GM21717 (cell line): Measurements from ENCODE around the gene TCF7L2.

Experiments
- ATAC-seq: cut with Tn5 transposase; IDR thresholded peaks from one replicate; pipeline ENCODE4 v1.9.1; 2021; ENCODE audit warnings: mild to moderate bottlenecking, moderate library complexity; ENCODE audit not compliant: unreplicated experiment

The TCF7L2 gene

DNA sequence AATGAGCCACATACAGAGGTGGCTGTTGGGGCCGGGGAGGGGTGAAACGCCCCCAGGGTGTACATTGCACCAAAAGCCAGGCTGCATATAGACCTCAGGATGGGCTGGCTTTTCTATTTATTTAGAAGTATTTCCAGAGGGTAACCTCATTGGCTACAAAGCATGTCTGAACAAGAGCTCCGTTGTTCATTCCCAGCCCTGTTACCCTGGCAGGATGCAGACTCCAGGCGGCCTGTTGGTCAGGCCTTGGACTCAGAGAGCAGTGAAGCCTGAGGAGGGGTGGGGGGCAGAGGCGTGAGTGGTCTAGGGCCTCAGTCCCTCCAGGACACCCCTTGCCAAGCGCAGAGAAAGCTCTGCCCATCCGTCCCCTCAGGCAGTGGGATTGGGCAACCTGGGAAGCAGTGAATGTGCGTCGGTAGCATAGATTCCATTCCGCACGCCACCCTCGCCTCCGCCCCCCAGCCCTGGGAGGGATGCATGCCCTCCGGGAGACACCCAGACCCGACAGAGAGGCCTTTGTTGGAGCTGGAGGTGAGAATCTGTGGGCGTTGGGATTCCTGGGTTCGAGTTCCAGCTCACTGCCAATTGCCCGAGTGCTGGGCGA is 41.9 kb downstream of the TCF7L2 start:
- no peak for ATAC-seq

DNA sequence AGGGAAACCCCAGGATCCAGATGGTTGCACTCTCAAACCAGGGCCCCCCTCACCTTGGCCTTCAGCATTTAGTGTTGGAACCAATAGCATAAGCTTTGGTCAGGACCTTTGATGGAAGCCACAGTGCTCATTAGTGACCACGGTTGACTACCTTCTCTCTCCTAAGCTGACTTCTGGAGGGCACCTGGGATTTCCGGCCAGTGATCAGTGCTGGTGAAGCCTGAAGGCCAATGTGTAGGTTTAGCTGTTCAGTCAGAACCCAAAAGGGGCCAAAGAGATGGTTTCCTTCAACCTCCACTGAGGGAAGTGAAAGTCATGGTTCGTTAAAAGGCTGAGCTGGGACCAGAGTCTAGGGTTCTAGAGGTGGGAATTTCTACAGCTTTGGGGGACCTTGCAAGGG is 46.4 kb downstream of the TCF7L2 start:
- no peak for ATAC-seq

DNA sequence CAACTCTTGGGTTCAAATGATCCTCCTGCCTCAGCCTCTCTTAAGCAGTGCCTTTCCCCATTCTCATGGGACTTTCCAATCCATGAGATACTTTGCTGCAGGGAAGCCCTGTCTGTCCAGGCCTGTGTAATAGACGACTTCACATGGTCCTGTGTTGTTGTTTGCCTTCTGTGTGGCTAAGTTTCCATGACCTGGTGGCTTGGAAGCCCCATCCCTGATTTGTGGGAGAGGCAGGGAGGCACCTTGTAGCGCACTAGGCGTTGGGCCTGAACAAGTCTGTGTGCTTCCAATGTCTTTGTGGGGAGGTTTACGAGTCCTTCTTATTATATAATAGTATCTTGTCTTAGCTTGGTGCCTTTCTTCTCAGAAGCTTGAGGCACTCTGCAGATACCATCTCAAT is 49.1 kb downstream of the TCF7L2 start:
- ATAC-seq, result no peak

DNA sequence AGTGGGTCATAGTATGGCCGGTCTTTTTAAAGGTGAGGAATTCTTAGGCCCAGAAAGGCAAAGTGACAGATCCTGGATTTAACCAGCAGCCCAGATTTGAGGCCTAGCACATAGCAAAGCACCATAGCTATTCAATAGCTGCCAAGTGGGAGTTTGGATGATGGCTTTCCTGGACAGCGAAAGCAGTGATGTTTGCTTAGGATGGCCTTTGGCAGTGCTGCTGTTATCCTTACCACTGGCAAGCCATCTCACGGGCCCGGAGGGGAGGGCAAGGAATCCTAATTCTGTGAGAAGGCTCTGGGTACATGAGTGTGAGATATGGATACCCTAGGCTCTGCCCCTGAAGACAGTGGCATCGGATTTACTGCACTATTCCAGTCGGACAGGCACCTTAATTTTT is 50.4 kb downstream of the TCF7L2 start:
- ATAC-seq, result no peak

DNA sequence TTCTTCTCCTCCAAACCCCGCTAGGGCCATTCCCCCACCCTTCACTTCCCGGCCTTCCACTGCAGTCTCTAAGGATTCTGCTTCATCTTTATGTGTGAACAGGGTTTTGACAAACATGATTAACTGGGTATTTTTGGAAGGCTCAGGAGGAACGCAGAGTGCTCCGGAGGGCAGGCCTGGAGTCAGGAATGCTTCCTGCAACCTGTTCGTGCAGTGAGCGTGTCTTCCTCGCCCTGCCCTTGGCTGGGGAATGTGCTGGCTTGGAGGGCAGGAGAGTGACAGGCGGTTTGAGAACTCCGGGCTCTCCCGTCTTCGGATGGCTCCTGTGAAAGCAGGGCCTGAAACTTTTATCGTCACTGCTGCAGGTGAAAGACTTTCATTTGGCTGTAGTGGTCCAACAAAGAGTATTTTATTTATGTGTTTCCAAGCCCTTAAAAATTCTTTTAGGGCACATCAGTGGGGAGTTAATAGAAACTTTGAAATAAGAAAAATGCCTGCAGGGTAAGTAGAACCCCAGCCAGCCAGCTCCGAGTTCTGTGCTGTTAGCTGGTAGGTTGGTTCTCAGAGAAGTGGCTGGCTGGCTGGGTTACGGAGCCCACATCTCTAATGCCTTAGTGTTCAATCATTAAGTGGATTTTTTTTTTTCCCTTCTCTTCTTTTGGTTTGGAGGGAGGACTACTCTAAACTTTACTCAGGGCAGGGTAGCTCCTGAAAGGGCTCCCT is 51.0 kb downstream of the TCF7L2 start:
- no peak for ATAC-seq

DNA sequence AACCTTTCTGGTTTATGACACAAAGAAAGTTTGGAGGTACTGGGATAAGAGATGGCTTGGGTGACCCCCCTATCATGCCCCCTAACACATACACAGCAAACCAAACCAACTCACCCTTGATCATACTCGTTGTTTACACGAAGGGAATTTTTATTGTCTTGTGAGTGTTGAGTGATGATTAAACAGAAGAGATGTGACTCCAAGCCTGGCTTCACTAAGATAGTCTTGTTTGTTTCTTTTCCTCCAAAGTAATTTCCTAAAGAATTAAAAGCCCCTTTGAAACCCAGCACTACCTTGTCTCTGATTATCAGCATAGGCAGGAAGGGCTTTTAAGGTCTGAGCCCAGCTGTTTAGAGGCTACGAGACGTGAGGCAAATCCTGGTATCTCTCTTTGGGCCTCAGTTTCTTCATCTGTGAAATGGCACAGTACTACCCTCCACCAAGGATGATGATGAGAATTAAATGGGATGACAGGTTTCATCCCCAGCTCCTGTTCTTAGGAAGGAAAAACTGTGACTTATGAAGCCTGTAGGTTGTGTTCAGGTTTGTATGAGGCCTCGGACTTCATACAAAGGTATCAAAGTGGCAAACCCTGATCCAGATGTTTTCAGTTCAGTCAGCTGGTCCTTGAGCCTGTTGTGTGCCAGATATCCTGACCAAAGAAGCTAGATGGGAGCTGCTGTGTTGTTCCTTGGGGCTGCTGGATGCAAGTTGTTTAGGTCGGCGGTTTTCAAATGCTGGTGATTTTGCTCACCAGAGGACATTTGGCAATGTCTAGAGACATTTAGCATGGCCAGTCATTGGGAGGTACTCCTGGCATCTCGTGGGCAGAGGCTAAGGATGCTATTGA is 51.8 kb downstream of the TCF7L2 start:
- ATAC-seq, result no peak

DNA sequence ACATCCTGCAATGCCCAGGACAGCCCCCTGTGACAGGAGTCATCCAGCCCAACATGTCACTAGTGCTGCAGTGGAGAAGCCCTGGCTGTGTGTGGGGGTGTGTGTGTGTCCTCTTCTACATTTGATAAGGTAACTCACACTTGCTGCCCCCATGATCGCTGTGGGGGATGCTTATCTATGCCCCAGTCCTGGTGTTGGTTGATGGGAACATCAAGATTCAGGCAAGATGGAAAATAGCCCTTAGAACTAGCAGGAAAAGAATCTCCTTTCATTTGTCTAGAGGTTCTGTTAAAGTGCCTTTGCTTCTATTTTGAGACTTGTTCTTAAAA is 52.4 kb downstream of the TCF7L2 start:
- ATAC-seq, result no peak

DNA sequence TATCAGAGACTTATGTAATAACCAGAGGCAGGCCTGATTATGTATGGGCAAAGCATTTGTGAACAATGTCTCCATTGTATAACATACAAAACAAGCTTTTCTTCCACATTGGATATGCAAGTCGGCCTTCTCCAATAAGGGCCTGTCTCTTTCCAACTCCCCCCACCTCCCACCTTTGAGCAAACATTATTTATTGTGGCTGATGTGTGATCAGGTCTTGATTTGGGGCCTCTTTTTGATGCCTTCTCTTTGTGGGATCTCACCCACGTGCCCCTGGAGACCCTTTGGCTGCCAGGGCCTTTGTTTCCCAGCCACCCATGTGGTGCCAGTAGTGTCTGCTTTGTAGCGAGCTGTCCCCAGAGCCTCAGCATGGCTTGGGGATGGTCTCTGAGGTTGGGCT is 53.0 kb downstream of the TCF7L2 start:
- no peak for ATAC-seq

DNA sequence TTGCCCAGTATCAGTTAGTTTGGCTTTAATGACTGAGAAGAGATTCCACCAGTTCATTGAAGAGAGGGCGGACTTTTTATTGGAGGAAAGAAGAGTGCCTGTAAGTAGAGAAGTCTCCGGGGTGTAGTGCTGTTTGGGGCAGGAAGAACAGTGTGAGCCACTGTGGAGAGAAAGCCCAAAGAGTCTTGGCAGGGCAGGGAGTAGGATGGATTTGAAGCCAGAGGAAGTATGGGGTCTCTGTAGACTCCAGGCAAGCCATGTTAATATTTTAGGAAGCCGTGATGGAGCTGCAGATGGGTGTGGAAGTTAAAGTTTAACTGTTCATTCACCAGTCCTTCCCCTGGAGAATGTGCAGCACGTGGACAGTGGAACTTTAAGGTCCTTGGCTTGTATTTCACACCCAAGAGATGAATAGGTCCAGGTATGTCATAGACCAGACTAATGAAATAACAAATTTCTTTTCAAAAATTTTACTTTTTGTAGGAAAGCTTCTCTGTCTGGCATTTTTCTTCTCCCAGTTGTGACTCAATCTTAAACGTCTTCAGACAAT is 54.1 kb downstream of the TCF7L2 start:
- no peak for ATAC-seq

DNA sequence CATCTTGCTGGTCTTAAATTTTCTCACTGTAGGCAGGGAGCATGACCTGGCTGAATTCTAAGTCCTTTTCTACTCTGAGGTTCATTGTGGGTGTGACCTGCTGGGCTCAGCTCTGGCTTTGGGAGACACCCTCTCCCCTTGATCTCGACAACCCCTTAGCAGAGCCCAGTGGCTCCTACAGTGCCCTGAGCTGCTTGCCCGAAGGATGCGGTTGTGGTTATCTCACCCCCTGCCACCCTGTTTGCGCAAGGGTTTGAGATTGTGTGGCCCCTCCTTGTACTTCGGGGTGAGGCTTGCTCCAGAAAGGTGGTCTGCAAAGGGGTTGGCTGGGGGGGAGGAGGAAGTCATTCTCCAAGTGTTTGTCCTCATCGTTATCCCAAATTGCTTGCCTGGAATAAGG is 55.3 kb downstream of the TCF7L2 start:
- ATAC-seq, result no peak

DNA sequence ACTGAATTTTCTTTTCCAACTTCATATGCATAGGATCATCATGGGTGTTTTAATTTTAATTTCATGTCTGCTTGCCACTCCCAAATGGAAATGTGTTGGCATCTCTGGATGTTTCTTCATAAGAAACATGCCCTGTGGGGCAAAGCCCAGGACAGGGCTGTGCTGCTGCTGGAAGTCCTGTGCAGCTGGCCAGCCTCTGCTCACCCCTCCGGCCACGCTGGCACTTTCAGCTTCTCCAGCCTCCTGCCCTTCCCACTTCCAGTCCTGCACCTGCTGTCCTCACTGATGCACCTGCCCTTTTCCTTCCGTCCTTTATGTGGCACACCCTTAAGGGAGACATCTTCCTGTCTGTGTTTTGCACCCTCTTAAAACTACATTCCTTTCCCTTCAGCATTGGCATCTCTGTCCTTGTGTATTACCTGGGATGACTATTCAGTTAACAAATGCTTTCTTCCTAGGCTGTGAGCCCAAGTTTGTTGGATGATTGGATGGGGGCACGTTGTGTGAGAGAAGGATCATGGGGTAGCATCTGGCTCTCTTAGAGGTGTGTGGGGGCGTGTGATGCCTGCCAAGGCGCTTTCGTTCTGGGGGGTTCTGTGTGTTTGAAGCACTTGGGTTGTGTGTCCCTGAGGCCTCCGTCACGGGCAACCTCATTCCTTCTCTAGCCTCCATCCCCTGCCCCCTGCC is 56.8 kb downstream of the TCF7L2 start:
- no peak for ATAC-seq

DNA sequence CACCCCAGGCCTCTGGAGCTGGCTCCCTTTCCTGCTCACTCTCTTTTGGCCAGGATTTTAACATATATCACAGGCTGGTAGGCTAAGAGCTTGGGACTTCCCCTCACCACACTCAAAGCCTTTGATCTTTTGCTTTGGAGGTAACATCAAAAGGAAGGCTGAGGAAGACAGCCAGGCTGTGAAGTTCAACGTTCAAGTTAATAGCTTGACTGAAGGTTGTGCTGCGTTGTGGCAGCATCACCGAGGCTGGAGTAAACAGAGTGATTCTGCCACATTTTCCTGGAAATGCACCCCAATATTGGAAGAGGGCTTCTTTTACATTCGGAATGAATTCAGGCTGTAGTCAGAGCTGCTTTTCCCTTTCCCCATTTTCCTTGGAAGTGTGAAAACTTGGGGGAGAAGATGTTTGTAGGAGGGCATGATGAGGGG is 57.3 kb downstream of the TCF7L2 start:
- ATAC-seq, result peak; percentile 58

DNA sequence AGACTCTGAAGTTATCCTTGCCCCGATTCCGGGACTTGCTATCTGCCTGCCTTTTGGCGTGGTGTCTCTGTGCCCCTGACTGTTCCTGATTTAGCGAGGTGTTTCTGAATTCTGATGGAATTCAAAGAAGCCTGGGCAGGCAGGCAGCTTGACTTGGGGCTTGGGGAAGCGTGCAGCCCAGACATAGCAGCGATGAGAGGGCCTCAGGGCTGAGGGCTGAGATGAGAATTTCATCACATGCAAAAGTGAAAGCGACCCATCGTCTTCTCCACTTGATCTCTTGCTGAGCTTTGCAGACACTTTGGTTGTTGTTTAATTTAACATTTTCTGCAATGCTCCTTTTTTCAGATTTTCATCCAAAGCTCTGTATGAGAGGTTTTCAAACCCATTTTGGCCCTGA is 57.8 kb downstream of the TCF7L2 start:
- ATAC-seq, result no peak

DNA sequence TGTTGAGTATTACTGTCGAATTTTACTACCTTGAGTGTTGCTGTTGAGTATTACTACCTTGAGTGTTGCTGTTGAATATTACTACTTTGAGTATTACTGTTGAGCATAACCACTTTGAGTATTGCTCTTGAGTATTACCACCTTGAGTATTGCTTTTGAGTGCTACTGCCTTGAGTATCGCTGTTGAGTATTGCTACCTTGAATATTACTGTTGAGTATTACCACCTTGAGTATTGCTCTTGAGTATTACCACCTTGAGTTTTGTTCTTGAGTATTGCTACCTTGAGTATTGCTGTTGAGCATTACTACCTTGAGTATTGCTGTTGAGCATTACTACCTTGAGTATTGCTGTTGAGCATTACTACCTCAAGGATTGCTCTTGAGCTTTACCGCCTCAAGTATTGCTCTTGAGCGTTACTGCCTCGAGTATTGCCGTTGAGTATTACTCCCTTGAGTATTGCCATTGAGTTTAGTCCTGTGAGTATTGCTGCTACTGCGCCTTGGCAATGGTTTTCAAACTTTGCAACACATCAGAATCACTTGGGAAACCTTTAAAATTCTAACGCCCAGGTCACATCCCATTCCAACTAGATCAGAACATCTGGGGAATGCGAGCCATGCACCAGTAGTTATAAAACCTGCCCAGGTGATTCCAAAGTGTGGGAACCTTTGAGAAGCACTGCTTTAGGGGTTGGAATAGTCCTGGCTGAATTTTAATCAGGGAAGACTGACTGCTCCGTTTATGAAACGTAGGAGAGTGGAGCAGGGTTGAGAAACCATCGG is 61.7 kb downstream of the TCF7L2 start:
- ATAC-seq, result no peak

DNA sequence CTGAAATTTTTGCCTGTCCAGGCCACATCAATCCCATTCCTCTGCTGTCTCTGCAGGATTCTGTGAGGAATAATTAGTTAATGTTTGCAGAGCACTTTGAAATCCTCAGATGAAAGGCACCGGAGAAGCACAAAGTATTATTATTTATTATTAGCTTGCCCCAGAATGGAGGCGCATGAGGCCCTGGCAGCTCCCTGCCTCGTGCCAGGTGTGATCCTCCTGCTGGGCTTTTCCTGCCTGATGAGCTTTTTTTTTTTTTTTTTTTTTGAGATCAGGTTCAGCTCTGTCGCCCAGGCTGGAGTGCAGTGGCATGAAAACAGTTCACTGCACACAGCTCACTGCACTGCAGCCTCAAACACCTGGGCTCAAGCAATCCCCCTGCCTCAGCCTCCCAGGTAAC is 65.2 kb downstream of the TCF7L2 start:
- ATAC-seq, result no peak

DNA sequence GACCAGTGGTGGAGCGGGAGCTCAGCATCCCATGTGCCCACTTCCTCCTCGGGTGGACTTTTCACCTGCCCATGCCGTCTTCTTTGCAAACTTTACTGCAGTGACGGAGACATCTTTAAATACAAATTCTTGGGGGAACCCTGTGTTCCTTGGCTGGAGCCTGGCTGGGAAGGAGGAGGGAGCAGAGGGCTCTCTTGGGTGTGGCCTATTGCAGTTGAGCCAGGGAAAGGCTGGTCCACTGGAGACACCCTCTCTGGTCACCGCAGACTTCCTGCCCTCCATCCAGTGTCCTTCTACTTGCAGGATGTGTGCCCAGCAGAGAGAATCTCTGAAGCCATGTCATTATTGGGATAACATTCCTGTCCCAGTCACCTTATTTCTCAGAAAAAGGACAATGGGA is 67.3 kb downstream of the TCF7L2 start:
- no peak for ATAC-seq

DNA sequence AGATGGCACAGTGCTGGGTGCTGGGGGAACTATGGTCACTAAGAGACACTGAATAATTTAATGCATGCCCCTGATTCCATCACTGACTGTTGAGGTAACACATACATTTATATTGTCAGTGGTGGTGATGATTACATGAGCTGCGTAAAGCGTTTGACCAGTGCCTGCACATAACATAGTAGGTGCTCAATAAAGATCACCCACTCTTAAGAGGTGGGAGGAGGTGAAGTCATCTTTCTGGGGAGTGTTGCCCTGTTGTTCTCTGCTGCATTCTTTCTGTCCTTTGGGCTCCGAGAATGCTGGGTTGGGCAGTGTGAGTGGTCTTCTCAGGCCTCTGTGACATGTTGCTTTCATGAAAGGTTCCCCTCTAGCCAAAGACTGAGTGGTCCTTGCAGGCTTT is 68.0 kb downstream of the TCF7L2 start:
- no peak for ATAC-seq

DNA sequence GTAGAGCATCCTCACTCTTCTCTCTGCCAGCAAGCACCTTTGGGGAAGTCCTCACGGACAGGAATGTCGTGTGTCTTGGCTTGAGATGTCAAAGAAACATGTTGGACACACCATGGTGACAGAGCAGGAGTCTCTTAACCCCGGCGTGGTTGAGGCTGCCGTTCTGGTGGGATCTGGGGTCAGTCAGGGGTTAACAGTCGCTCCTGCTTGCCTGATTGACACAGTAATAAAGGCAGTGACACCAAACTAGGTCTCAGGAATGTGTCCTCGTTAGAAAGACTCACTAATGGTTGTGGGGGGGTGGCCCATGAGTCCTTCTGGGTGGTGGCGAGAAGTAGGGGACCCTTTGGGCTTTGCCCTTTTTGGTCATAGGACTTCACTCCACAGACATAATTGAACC is 69.0 kb downstream of the TCF7L2 start:
- ATAC-seq, result no peak

DNA sequence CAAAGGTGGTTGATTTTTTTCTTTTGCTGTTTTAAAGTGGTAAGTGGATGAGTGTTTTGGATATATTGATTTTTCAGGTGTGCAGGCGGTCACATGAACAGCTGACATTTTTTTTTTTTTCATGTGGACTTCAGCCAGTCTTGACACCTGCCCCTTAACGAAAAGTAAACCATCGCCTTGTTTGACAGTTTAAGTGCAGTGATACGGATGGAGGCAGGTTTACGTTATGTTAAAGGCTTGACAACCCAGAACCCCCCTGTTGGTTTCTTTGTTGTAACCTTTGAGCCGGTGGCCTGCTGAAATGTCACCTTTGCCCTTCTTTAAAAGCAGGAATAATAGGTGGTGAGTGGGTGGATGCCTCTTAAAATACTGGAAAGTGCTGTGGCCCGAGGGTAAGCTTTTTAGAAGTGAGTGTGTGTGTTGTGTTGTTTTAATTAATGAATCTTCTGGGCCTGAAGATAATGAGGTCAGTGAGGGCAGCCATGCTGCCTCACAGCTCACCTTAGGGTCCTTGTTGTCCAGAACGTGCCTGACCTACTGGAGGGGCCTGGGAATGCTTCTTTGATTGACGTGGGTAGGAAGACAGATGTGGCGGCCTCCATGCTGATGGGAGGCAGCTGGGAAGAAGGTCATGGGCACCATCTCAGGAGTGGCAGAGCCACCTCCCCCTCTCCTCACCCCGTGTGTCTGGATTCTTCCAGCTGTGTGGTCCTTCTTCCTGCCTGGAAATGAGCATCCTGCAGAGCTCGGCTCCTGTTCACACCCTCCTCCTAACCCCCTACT is 69.8 kb downstream of the TCF7L2 start:
- ATAC-seq, result no peak

DNA sequence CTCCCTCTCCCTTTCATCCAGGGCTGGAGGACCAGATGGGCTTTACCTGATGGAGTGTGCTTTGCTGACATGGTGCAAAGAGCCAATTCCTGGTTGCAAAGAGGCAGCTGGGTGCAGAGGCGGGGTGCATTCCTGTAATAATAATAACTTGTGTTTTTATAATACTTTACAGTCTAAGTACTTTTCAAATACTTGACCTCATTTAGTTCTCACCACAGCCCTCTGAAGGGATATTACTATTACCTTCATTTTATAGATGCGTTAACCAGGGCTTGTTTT is 70.4 kb downstream of the TCF7L2 start:
- no peak for ATAC-seq
